Activated T-cell treated with anti-CD3 and anti-CD28 coated beads, Interleukin-2, amount 50 U/mL, for 24 hours (primary cell): ENCODE results near the gene COG5.

Experiments
- DNase-seq: peaks from one replicate; pipeline ENCODE4 v3.0.0-alpha.2; 2020
- H3K27ac Mint-ChIP-seq: 2 replicates; pipeline ENCODE4 v1.8.0; 2020; ENCODE audit warnings: mild to moderate bottlenecking, mixed read lengths
- H3K27me3 Mint-ChIP-seq: 2 replicates; pipeline ENCODE4 v1.8.0; 2020; ENCODE audit warnings: mixed read lengths
- H3K36me3 Mint-ChIP-seq: 2 replicates; pipeline ENCODE4 v1.8.0; 2020; ENCODE audit warnings: low read depth, mixed read lengths
- H3K4me1 Mint-ChIP-seq: 2 replicates; pipeline ENCODE4 v1.8.0; 2020; ENCODE audit warnings: low read depth, mixed read lengths
- H3K4me3 Mint-ChIP-seq: 2 replicates; pipeline ENCODE4 v1.8.0; 2020; ENCODE audit warnings: mild to moderate bottlenecking, moderate library complexity, mixed read lengths
- H3K9me3 Mint-ChIP-seq: 2 replicates; pipeline ENCODE4 v1.8.0; 2020; ENCODE audit warnings: mixed read lengths

Gene COG5

DNA sequence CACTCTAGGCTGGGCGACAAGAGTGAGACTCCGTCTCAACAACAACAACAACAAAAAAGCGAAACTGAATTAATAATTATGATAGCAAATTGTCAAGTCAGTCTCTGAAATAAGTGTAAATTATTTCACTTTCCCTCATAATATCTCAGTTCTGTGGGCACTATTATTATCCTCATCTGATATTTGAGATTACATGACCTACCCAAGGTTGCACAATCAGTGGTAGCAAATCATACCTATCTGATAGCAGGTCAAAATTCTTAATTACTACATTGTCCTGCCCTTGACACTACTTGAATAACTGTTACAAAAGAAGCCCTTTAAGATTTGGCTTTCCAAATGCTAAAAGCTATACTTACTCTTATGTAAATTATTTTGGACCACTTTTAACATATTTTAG, 209.1 kb downstream of the COG5 start:
- H3K27me3 Mint-ChIP-seq: no peaks in the 10 kb centered on the region
- H3K27ac Mint-ChIP-seq: no peak overlapping the region
- DNase-seq: no peak
- H3K4me1 Mint-ChIP-seq: no peaks in the 10 kb centered on the region
- no peak overlapping the region for H3K4me3 Mint-ChIP-seq
- H3K9me3 Mint-ChIP-seq: no peaks in the 10 kb centered on the region
- peaks cover 52% of the 10 kb centered on the region for H3K36me3 Mint-ChIP-seq

DNA sequence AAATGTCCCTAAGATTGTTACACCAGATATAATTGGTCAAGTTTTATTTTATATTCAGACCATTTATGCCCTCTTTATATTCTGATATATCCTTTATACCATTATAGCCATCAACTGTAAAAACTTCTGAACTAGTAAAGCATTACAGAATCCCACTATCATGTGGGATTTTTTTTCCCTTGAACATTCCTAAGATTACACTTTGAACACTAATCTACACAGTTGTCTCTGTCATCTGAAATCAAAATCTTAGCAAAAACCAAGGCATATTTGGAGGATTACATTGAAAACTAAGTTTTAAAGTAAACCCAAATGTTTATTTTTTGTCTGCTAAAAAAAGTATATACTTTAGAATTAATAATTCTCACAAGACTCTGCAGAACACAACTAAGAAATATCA, 210.0 kb downstream of the COG5 start:
- no peak for DNase-seq
- Mint-ChIP-seq H3K36me3 (peaks cover 42% of the 10 kb centered on the region), H3K4me1 (no peaks in the 10 kb centered on the region), H3K27ac (no peak overlapping the region), H3K9me3 (no peaks in the 10 kb centered on the region), H3K4me3 (no peak overlapping the region), H3K27me3 (no peaks in the 10 kb centered on the region)

DNA sequence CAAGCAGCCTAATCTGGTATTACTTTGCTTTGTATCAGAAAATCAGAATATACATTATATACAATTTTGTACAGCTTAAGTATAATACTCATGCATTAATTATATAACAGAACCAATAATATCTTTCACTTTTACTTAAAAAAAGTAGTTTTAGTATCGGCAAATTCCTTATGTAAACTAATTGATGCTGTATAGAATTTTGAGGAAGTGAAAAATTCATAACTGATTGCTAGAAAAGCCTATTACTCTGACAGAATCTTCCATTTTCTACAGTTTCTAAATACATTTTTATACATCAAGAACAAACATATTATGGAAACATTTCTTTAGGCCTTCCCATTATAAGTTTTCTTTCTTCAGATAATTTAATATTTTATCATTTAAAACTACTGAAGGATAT, 217.8 kb downstream of the COG5 start:
- Mint-ChIP-seq H3K36me3 (peaks cover 36% of the 10 kb centered on the region), H3K4me1 (peaks cover 16% of the 10 kb centered on the region), H3K4me3 (no peak overlapping the region), H3K27me3 (no peaks in the 10 kb centered on the region), H3K27ac (no peak overlapping the region), H3K9me3 (peaks cover 19% of the 10 kb centered on the region)
- DNase-seq: no peak

DNA sequence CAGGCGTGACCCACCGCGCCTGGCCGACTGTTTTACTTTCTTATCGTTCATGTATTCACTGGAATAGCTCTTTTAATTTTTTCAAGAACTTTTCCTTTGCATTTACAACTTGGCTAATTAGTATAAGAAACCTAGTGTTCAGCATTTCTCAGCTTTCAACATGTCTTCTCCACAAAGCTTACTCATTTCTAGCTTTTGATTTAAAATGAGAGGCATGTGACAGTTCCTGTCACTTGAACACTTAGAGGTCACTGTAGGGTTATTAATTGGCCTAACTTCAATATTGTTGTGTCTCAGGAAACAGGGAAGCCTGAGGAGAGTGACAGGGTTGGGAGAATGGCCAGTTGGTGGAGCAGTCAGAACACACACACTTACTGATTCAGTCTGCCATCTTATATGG, 218.9 kb downstream of the COG5 start:
- H3K4me1 Mint-ChIP-seq: peaks cover 20% of the 10 kb centered on the region
- H3K9me3 Mint-ChIP-seq: peaks cover 22% of the 10 kb centered on the region
- no peaks in the 10 kb centered on the region for H3K27me3 Mint-ChIP-seq
- peaks cover 38% of the 10 kb centered on the region for H3K36me3 Mint-ChIP-seq
- DNase-seq: no peak
- H3K27ac Mint-ChIP-seq: no peak overlapping the region
- H3K4me3 Mint-ChIP-seq: no peak overlapping the region

DNA sequence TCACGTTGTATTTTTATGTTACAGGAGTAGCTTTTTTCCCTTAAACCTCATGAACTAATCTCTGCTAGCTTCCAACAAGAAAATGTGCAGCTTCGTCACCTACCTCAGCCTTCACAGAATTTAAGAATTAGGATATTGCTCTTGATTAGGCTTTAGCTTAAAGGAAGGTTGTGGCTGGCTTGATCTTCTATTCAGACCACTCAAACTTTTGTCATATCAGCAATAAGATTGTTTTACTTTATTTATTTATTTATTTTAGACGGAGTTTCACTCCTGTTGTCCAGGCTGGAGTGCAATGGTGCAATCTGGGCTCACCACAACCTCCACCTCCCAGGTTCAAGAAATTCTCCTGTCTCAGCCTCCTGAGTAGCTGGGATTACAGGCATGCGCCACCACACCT, 219.4 kb downstream of the COG5 start:
- Mint-ChIP-seq H3K36me3 (peaks cover 38% of the 10 kb centered on the region), H3K27ac (no peak overlapping the region), H3K9me3 (peaks cover 26% of the 10 kb centered on the region), H3K27me3 (no peaks in the 10 kb centered on the region), H3K4me1 (peaks cover 20% of the 10 kb centered on the region), H3K4me3 (no peak overlapping the region)
- DNase-seq: no peak

DNA sequence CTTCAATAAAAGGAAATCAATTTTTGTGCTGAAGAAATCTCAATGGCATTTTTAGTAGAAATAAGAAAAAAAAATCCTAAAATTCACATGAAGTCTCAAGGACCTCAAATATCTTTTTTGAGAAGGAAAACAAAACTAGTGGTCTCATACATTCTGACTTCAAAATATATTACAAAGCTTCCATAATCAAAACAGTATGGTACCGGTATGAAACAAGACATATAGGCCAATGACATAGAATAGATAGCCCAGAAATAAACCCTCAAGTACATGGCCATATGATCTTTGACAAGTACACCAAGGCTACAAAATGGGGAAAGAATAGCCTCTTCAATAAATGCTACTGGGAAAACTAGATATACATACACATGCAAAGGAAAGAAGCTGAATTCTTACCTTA, 225.6 kb downstream of the COG5 start:
- Mint-ChIP-seq H3K36me3 (peaks cover 27% of the 10 kb centered on the region), H3K4me3 (no peak overlapping the region), H3K9me3 (peaks cover 20% of the 10 kb centered on the region), H3K27ac (no peak overlapping the region), H3K4me1 (peaks cover 25% of the 10 kb centered on the region), H3K27me3 (no peaks in the 10 kb centered on the region)
- no peak for DNase-seq

DNA sequence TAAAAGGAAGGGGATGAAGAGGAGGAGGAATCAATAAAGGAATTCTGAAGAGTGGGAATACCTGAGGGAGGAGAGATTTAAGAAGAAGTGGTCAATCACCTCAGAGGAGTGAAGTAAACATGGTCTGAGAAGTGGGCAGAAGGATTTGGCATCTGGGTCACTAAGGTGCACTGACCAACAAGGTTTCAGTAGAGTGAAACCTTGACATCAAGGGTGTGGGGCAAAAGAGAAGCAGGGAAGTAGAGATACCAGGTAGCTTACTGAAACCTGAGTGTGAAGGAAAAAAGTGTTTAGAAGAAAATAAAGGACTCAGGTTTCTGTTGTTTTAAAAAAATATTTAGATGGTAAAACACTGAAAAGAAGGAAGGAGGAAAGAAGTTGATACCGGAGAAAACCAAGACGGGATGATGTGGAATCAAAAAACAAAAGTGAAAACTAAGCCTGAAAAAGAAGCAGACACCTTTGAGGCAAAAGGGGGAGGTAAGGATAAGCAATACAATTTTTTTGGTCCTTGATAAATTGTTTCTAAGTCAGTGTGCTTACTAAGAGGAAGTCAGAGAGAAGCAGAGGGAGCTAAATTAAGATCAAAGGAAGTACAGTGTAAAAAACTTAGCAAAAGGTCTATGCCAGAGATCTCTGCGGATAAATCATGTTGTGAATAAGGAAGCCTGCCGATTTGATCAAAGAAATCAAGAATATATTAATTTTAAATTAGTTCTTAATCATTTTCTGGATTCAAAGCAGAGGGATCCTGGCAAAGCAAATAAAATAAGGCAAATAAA, 231.0 kb downstream of the COG5 start:
- Mint-ChIP-seq H3K27me3 (no peaks in the 10 kb centered on the region), H3K36me3 (peaks cover 23% of the 10 kb centered on the region), H3K27ac (peak overlapping the region; percentile 71), H3K9me3 (no peaks in the 10 kb centered on the region), H3K4me1 (peaks cover 21% of the 10 kb centered on the region), H3K4me3 (peak overlapping the region; percentile 0)
- DNase-seq: no peak

DNA sequence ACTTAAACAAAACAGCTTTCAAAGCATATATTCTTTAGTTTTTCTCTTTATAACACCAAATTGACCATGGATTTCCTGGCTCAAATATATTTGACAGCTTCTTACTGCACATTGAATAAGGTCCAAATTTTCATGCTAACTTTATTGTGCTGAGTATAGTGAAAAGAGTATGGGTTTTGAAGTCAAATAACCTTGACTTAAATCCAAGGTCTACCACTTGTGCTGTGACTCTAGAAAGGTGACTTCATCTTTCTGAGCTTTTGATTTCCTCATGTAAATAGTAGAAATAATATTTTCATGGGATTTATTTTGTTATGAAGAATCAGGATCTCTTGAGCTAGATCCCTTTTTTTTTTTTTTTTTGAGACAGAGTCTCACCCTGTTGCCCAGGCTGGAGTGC, 233.2 kb downstream of the COG5 start:
- Mint-ChIP-seq H3K9me3 (no peaks in the 10 kb centered on the region), H3K4me3 (no peak overlapping the region), H3K36me3 (peaks cover 26% of the 10 kb centered on the region), H3K27me3 (no peaks in the 10 kb centered on the region), H3K27ac (no peak overlapping the region), H3K4me1 (peaks cover 21% of the 10 kb centered on the region)
- no peak for DNase-seq

DNA sequence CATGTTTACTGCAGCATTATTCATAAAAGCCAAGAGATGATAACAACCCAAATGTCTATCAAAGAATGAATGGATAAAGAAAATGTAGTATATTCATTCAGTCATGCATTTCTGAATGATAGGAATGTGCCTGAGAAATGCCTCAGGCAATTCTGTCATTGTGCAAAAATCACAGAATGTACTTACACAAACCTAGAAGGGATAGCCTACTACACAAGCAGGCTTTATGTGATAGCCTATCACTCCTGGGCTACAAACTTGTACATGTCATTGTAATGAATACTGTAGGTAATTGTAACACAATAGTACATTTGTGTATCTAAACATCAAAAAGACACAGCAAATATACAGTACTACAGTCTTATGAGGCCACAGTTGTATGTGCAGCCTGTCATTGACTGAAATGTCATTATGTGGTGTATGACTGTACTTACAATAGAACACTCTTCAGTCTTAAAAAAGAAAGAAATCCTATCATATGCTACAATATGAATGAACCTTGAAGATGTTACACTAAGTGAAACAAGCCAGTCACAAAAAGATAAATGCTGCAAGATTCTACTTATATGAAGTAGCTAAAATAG, 235.6 kb downstream of the COG5 start:
- no peaks in the 10 kb centered on the region for H3K27me3 Mint-ChIP-seq
- no peaks in the 10 kb centered on the region for H3K9me3 Mint-ChIP-seq
- peaks cover 9% of the 10 kb centered on the region for H3K4me1 Mint-ChIP-seq
- no peak overlapping the region for H3K4me3 Mint-ChIP-seq
- H3K27ac Mint-ChIP-seq: no peak overlapping the region
- peaks cover 34% of the 10 kb centered on the region for H3K36me3 Mint-ChIP-seq
- DNase-seq: no peak

DNA sequence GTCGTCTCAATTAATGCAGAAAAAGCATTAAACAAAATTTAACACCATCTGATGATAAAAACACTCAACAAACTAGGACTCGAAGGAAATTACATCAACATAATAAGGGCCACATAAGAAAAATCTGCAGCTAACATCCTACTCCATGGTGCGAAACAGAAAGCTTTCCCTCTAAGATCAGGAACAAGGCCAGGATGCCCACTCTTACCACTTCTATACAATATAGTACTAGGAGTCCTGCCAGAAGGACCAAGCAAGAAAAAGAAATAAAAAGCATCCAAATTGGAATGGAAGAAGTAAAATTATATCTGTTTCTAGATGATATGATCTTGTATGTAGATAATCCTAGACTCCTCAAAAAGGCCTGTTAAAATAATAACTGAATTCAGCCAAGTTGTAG, 237.7 kb downstream of the COG5 start:
- Mint-ChIP-seq H3K27me3 (no peaks in the 10 kb centered on the region), H3K9me3 (no peaks in the 10 kb centered on the region), H3K4me1 (no peaks in the 10 kb centered on the region), H3K27ac (no peak overlapping the region), H3K36me3 (peaks cover 50% of the 10 kb centered on the region), H3K4me3 (no peak overlapping the region)
- no peak for DNase-seq

DNA sequence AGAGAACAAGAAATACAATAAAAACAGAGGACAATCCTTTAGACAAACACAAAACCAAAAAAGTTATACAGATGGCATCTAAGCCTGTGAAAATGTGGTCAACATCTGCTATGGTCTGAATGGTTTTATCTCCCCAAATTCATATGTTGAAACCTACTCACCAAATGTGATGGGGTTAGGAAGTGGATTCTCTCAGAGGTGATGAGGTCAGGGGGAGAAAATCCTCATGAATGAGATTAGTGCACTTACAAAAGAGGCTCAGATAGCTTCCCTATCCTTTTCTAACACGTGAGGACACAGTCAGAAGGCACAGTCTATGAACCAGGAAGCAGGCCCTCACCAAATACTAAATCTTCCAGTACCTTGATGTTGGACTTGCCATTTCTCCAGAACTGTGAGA, 241.7 kb downstream of the COG5 start:
- H3K9me3 Mint-ChIP-seq: no peaks in the 10 kb centered on the region
- H3K4me1 Mint-ChIP-seq: no peaks in the 10 kb centered on the region
- H3K27me3 Mint-ChIP-seq: no peaks in the 10 kb centered on the region
- H3K36me3 Mint-ChIP-seq: peaks cover 51% of the 10 kb centered on the region
- H3K4me3 Mint-ChIP-seq: no peak overlapping the region
- H3K27ac Mint-ChIP-seq: no peak overlapping the region
- DNase-seq: no peak

DNA sequence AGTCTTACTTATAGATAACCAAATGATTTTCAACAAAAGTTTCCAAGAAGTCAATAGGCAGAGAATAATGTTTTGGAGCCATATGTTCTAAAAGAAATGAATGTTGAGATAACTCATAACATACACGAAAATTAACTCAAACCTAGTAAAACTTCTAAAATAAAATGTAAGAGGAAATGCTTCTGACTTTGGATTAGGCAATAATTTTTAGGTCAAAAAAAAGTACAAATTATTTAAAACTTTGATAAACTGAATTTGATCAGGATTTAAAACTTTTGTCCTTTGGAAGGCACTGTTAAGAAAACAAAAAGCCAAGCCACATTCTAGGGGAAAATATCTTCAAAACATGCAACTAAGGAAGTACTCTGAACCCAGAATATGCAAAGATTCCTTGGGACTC, 242.1 kb downstream of the COG5 start:
- no peak overlapping the region for H3K4me3 Mint-ChIP-seq
- no peak for DNase-seq
- no peaks in the 10 kb centered on the region for H3K4me1 Mint-ChIP-seq
- H3K27ac Mint-ChIP-seq: no peak overlapping the region
- no peaks in the 10 kb centered on the region for H3K27me3 Mint-ChIP-seq
- no peaks in the 10 kb centered on the region for H3K9me3 Mint-ChIP-seq
- H3K36me3 Mint-ChIP-seq: peaks cover 48% of the 10 kb centered on the region

DNA sequence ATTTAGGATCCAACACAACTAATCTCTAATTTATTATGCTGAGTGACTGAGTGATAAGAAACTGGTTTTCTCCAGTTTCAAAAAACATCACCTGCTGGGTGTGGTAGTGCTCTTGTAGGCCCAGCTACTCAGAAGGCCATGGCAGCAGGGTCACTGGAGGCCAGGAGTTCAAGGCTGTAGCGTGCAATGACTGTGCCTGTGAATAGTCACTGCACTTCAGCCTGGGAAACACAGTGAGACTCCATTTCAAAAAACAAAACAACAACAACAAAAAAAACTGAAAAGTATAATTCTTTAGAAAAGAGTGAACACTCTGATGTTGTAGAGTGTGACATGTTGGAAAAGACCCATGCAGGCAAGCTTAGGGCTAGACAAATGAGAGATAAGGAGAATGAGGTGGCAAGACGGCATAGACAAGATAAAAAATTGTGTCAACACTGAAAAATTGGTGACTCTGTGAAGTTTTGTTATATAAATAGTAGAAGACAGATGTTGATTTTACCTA, 243.9 kb downstream of the COG5 start:
- peaks cover 54% of the 10 kb centered on the region for H3K36me3 Mint-ChIP-seq
- H3K4me3 Mint-ChIP-seq: no peak overlapping the region
- H3K27ac Mint-ChIP-seq: no peak overlapping the region
- no peaks in the 10 kb centered on the region for H3K9me3 Mint-ChIP-seq
- no peaks in the 10 kb centered on the region for H3K27me3 Mint-ChIP-seq
- no peaks in the 10 kb centered on the region for H3K4me1 Mint-ChIP-seq
- DNase-seq: no peak

DNA sequence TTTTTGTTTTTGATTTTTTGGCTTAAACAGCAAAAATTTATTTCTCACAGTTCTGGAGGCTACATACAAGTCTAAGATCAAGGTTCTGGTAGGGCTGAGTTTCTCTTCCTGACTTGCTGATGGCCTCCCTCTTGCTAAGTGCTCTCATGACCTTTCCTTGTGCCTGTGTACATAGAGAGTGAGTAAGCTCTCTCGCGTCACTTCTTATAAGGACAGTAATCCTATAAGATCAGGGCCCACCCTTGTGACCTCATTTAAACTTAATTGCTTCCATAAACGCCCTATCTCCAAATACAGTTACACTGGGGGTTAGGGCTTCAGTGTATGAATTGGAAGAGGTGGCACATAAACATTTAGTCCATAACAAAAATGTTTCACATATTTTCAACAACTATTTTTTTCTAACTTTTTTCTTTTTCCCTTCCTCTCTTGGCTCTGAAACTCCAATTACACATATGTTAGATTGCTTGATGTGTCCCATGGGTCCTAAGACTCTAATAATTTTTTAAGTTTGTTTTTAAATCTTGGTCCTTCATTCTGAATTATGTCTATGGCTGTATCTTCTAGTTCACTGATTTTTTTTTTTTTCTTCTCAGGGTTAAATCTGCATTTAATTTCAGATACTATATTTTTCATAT, 245.1 kb downstream of the COG5 start:
- no peaks in the 10 kb centered on the region for H3K27me3 Mint-ChIP-seq
- H3K4me1 Mint-ChIP-seq: no peaks in the 10 kb centered on the region
- H3K27ac Mint-ChIP-seq: no peak overlapping the region
- DNase-seq: no peak
- no peaks in the 10 kb centered on the region for H3K9me3 Mint-ChIP-seq
- peaks cover 53% of the 10 kb centered on the region for H3K36me3 Mint-ChIP-seq
- no peak overlapping the region for H3K4me3 Mint-ChIP-seq

DNA sequence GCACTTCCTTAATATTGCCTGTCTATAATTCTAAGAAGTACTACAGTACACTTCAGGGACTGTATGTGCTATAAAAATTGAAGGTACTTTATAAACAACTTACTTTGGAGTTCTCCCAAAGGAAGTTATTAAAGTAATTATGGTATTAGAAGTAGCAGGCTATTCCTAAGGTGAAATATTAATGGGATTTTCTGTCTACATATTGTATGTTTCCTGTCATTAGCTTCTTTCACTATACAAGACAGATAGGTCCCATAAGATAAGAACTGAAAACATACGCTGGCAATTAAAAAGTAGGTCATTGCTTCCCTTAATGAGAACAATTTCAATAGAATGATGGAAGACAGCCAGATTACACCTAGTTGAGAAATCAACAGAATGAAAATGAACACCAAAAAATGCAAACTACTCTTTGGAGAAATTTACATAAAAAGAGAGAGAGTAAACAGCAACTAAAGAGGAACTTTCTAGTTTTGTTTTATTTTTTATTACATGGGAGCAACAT, 248.0 kb downstream of the COG5 start:
- H3K4me3 Mint-ChIP-seq: no peak overlapping the region
- peaks cover 5% of the 10 kb centered on the region for H3K4me1 Mint-ChIP-seq
- no peak overlapping the region for H3K27ac Mint-ChIP-seq
- DNase-seq: no peak
- no peaks in the 10 kb centered on the region for H3K9me3 Mint-ChIP-seq
- peaks cover 47% of the 10 kb centered on the region for H3K36me3 Mint-ChIP-seq
- H3K27me3 Mint-ChIP-seq: no peaks in the 10 kb centered on the region
